ENCODE measurements around the gene CHDH. TPM values are rescaled to one million over a fixed set of nuclear protein-coding genes. Genes with fewer than 3 reads are reported as not detected.

Gene CHDH
- total RNA-seq, 1 donor from 2014 or later: 1.7 TPM

GRCh38 chr3:53833053-53833645 lies 13.1 kb downstream of the CHDH start:
- no peak overlapping the region for H3K27ac ChIP-seq
- intact Hi-C loops (cut with DNase I): no loop called here
- DNase-seq (ENCODE audit: extremely low spot score in 2 of 2): no peak
- no peaks in the 10 kb centered on the region for H3K36me3 ChIP-seq
- H3K9me3 ChIP-seq: no peaks in the 10 kb centered on the region
- no peak overlapping the region for H3K4me3 ChIP-seq
- no peaks in the 10 kb centered on the region for H3K27me3 ChIP-seq
- H3K4me1 ChIP-seq: no peaks in the 10 kb centered on the region
- TF ChIP-seq CTCF (IDR thresholded peaks at IDR 0.05) (no peak), POLR2A (IDR thresholded peaks at IDR 0.05) (no peak), POLR2AphosphoS5 (IDR thresholded peaks at IDR 0.05; ENCODE audit: insufficient read depth in 1 of 2, low read depth in 1 of 2) (no peak)

- intact Hi-C loops (cut with DNase I): no loop called here
- H3K9me3 ChIP-seq: no peaks in the 10 kb centered on the region
- DNase-seq (ENCODE audit: extremely low spot score in 2 of 2): no peak
These were observed 15.3 kb downstream of the CHDH start for GRCh38 chr3:53830944-53831343.

GRCh38 chr3:53829605-53830004 lies 16.6 kb downstream of the CHDH start:
- intact Hi-C loops (cut with DNase I): no loop called here
- TF ChIP-seq POLR2AphosphoS5 (IDR thresholded peaks at IDR 0.05; ENCODE audit: insufficient read depth in 1 of 2, low read depth in 1 of 2) (no peak), CTCF (IDR thresholded peaks at IDR 0.05) (no peak), POLR2A (IDR thresholded peaks at IDR 0.05) (no peak)
- H3K27ac ChIP-seq: no peak overlapping the region
- no peaks in the 10 kb centered on the region for H3K36me3 ChIP-seq
- H3K27me3 ChIP-seq: no peaks in the 10 kb centered on the region
- peaks cover under 1% of the 10 kb centered on the region for H3K4me1 ChIP-seq
- H3K9me3 ChIP-seq: no peaks in the 10 kb centered on the region
- no peak overlapping the region for H3K4me3 ChIP-seq
- no peak for DNase-seq (ENCODE audit: extremely low spot score in 2 of 2)

More at GRCh38 chr3:53830944-53831343, 15.3 kb downstream of the CHDH start:
- Histone ChIP-seq H3K27ac (no peak overlapping the region), H3K4me3 (no peak overlapping the region), H3K27me3 (no peaks in the 10 kb centered on the region), H3K36me3 (no peaks in the 10 kb centered on the region), H3K4me1 (no peaks in the 10 kb centered on the region)
- TF ChIP-seq POLR2A (IDR thresholded peaks at IDR 0.05): no peak
- TF ChIP-seq POLR2AphosphoS5 (IDR thresholded peaks at IDR 0.05; ENCODE audit: insufficient read depth in 1 of 2, low read depth in 1 of 2): no peak
- no peak for TF ChIP-seq CTCF (IDR thresholded peaks at IDR 0.05)

- Histone ChIP-seq H3K27ac (no peak overlapping the region), H3K36me3 (no peaks in the 10 kb centered on the region), H3K4me1 (peaks cover 7% of the 10 kb centered on the region), H3K4me3 (no peak overlapping the region), H3K27me3 (no peaks in the 10 kb centered on the region), H3K9me3 (no peaks in the 10 kb centered on the region)
- intact Hi-C loops (cut with DNase I): no loop called here
- no peak for DNase-seq (ENCODE audit: extremely low spot score in 2 of 2)
- TF ChIP-seq CTCF (IDR thresholded peaks at IDR 0.05): no peak
- no peak for TF ChIP-seq POLR2AphosphoS5 (IDR thresholded peaks at IDR 0.05; ENCODE audit: insufficient read depth in 1 of 2, low read depth in 1 of 2)
These were observed 17.6 kb downstream of the CHDH start for GRCh38 chr3:53828581-53828980.

- DNase-seq (ENCODE audit: extremely low spot score in 2 of 2): no peak
- Histone ChIP-seq H3K4me1 (peaks cover 7% of the 10 kb centered on the region), H3K4me3 (no peak overlapping the region), H3K36me3 (no peaks in the 10 kb centered on the region), H3K27ac (no peak overlapping the region), H3K27me3 (no peaks in the 10 kb centered on the region), H3K9me3 (no peaks in the 10 kb centered on the region)
- TF ChIP-seq POLR2A (IDR thresholded peaks at IDR 0.05): no peak
- TF ChIP-seq CTCF (IDR thresholded peaks at IDR 0.05): no peak
- intact Hi-C loops (cut with DNase I): no loop called here
These were observed 20.2 kb downstream of the CHDH start for GRCh38 chr3:53826048-53826447.
